Measurements from ENCODE around the gene TANGO2.
"Not testable (repeated sequence)": the region's sequence is repeated elsewhere in the genome, so short reads cannot be mapped to it uniquely, and the experiment has no call there.

The TANGO2 gene

GRCh38 chr22:20065896-20066616, 45.1 kb downstream of the TANGO2 start:
- no peak for DNase-seq

DNA sequence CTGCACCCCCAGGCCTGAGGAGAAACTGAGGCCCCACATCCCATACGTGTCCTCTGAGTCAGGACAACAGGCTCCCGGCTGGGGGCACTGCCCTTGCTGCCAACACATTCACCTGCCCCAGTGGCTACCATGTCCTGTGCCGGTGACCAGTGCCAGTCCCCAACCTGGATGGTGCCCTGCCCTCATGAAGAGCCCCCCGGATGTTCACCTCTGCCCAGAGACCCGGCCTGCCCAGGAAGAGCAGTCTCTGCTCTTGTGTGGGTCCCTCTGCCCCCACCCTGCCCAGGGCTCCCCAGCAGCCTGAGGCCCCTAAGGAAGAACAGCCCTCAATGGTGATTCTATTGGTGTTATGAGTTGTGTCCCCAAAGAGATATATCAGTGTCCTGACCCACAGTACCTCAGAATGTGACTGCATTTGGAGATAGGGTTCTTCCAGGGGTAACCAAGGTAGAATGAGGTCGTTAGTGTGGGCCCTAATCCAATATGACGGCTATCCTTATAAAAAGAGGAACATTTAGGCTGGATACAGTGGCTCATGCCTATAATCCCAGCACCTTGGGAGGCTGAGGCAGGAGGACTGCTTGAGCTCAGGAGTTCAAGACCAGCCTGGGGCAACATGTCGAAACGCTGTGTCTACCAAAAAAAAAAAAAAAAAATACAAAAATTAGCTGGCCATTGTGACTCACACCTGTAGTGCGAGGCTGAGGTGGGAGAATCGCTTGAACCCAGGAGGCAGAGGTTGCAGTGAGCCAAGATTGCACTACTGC, 45.9 kb downstream of the TANGO2 start:
- no peak for DNase-seq

- DNase-seq = not testable (repeated sequence)
Measured at GRCh38 chr22:20067384-20067682, 46.4 kb downstream of the TANGO2 start.

GRCh38 chr22:20068640-20069039, 47.7 kb downstream of the TANGO2 start:
- no peak for DNase-seq

- DNase-seq = no peak
Measured at GRCh38 chr22:20069331-20070042, 48.6 kb downstream of the TANGO2 start.

- no peak for DNase-seq
Measured at GRCh38 chr22:20071524-20071972, 50.6 kb downstream of the TANGO2 start.

- DNase-seq = no peak
Measured at GRCh38 chr22:20076627-20077172, 55.8 kb downstream of the TANGO2 start.

GRCh38 chr22:20079745-20080444, 59.0 kb downstream of the TANGO2 start, which contains the start of gene DGCR8:
Gene DGCR8, plus strand, starts transcription at chr22:20080241. Its CDS starts 5,723 bp downstream, at chr22:20085964.
- DNase-seq = peak; percentile 43 to 47

DNA sequence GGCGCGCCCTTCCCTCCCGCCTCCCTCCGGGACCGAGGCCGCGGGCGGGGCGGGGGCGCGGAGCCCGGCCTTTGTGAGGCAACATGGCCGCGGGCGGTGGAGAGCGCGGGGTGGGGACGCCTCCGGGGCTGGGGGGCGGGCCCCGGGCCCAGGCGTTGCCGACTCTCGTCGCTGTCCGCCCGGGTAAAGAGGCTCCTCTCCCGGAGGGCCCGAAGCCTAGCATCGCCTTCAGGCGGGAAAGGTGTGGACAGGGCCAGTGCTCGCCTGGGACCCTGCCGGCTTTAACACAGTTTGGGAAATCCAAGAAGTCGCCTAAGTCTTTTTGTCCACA, 59.5 kb downstream of the TANGO2 start:
- DNase-seq = peak; percentile 60 to 69

DNA sequence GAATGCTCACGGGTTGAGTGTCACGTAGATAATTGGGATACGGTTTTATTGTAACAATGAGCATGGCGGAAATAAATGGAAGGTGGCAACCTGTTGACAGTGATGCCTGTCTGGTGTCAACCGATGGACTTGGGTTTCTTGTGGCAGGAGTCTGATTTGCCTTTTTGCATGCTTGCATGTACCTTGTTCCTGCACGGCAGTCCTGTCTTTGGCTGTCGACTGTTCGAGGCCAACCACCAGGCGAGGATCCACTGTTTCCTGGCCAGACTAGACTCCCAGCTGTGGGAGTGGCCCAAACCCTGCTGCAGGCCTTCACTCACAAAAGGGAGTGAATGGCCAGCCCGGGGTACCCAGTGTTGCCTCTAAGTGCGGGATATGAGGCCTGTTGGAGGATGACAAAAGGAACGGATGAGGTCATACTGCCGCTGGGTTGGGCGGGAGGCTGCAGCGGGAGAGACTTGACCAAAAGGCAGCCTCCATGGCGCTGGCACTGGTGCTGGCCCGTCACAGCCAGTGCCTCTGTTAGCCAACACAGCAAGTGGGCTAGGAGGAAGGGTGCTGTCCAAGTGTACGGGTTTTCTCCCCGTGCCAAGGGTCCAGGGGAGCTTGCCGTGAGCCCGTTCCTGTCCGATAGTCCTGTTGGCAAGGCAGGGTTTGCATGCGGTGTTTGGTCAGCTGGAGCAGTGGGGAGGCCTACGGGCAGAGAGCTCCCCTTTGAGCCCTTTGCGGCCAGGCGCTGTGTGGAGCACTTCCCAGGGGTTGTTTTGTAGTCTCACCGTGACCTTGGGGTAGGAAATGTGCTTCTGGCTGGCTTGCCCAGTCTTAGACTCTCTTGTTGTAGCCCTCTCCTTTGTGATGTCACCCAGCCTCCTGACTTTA, 60.1 kb downstream of the TANGO2 start:
- DNase-seq = no peak

GRCh38 chr22:20083157-20083890, 62.4 kb downstream of the TANGO2 start:
- DNase-seq = no peak

DNA sequence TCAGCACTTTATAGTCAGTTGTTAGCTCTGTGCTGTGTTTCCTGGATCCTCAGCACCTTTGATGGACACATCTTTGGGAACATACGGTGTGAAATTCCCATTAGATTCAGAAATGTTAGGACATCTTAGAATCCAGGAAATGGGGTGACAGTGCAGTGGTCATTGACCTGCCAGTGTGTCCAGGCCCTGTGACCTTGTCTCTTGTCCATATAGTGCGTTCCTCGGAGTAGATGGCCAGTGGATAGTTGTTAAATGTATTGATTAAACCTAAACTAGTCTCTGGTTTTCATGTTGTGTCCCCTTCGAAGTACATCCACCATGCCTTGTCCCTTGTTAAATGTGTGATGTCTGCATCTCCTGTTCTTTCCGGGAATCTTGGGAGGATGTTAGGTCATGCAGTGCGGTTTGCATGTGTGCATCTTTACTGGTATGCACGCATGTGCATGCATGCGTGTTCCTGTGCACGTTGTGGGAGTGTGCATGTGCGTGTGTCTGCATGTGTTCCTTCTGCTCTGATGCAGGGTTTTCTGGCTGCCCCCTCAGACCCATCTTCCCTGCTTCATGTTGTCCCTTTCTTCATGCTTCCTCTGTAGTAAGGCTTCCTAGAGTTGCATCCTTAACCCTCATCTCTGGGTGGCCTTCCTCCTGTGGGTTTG, 63.1 kb downstream of the TANGO2 start:
- no peak for DNase-seq

GRCh38 chr22:20084547-20085413, 63.9 kb downstream of the TANGO2 start:
- DNase-seq = no peak

GRCh38 chr22:20085651-20086050, 64.7 kb downstream of the TANGO2 start:
- DNase-seq = no peak

DNA sequence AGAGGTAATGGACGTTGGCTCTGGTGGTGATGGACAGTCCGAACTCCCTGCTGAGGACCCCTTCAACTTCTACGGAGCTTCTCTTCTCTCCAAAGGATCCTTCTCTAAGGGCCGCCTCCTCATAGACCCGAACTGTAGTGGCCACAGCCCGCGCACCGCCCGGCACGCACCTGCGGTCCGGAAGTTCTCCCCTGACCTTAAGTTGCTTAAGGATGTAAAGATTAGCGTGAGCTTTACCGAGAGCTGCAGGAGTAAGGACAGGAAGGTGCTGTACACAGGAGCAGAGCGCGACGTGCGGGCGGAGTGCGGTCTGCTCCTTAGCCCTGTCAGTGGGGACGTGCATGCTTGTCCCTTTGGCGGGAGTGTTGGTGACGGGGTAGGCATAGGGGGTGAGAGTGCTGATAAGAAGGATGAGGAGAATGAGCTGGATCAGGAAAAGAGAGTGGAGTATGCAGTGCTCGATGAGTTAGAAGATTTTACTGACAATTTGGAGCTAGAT, 65.2 kb downstream of the TANGO2 start:
- DNase-seq = no peak

DNA sequence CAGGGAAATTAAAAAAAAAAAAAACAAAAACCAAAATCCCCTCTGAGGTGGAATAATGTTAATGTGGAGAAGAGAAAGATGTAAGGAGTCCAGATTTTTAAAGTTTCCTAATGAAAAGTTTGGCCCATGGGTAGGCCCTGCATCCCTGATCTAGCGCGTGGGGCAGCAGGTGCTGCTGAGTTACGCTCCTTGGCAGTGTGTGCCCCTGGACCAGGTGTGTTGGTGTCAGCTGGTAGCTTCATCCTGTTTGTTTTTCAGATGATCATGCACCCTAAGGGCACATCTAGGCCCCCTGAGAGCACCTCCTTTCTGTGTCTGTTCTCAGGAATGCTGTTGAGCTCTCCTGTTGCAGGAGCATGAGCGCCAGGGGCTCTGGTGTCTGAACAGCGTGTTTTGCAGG, 65.9 kb downstream of the TANGO2 start:
- DNase-seq = no peak

- no peak for DNase-seq
Measured at GRCh38 chr22:20087319-20088262, 66.7 kb downstream of the TANGO2 start.

- no peak for DNase-seq
Measured at GRCh38 chr22:20088263-20088648, 67.3 kb downstream of the TANGO2 start.

Measured in activated CD4-positive, alpha-beta T cell treated with anti-CD3 and anti-CD28 coated beads, Interleukin-2, amount 50 U/mL, for 4 hours (primary cell).